ENCODE measurements around the gene CPXM2. TPM values are rescaled to one million over a fixed set of nuclear protein-coding genes. Genes with fewer than 3 reads are reported as not detected.

Gene CPXM2
- total RNA-seq, 1 donor from 2014 or later = 12.1 TPM

DNA sequence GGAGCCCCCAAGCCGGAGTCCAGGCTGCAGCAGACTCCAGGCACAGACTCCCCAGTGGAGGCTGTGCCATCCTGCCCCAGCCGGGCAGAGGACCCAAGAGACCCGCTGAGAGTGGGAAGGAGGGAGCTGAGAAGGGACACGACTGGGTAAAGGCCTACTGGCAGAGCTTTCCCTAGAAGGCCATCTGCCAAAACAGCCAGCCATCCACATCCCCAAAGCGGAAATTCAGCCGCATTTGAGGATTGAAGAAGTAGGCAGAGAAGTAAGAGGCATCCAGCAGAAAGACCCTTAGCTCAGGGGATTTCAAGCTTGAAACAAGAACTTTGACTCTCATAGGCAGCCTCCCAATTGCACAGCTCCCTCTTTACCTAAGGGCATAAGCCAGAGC lies 857 bp downstream of the CPXM2 start:
- H3K27me3 ChIP-seq (ENCODE audit: control insufficient read depth, insufficient read depth, low read length) = peaks cover 14% of the 10 kb centered on the region
- H3K4me3 ChIP-seq (ENCODE audit: low read depth, low read length) = no peak overlapping the region
- DNase-seq (ENCODE audit: low read depth) = no peak
- TF ChIP-seq, protein P1, sequence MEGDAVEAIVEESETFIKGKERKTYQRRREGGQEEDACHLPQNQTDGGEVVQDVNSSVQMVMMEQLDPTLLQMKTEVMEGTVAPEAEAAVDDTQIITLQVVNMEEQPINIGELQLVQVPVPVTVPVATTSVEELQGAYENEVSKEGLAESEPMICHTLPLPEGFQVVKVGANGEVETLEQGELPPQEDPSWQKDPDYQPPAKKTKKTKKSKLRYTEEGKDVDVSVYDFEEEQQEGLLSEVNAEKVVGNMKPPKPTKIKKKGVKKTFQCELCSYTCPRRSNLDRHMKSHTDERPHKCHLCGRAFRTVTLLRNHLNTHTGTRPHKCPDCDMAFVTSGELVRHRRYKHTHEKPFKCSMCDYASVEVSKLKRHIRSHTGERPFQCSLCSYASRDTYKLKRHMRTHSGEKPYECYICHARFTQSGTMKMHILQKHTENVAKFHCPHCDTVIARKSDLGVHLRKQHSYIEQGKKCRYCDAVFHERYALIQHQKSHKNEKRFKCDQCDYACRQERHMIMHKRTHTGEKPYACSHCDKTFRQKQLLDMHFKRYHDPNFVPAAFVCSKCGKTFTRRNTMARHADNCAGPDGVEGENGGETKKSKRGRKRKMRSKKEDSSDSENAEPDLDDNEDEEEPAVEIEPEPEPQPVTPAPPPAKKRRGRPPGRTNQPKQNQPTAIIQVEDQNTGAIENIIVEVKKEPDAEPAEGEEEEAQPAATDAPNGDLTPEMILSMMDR (IDR thresholded peaks at IDR 0.05; ENCODE audit: insufficient read depth, low read length, poor library complexity, severe bottlenecking) = no peak
- H3K36me3 ChIP-seq (ENCODE audit: control insufficient read depth, insufficient read depth, low read length) = no peaks in the 10 kb centered on the region

DNA sequence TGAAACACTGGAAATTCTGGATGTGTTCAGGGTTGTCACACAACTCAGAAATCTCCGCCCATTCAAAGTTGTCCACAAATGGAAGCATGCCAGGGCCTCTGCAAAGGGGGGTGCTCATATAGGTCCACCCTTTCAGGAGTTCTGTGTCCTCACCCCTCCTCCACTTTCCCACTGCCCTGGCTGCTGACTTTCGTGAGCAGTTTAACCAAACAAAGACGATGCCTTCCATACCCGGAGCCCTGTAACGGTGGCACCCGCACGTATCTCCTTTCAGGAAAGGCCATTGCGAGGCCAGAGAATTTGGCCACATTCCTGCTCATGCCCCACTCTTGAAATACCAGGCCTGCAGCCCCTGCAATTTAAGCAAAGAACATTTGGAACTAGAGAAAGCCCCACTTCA lies 1.4 kb downstream of the CPXM2 start:
- Histone ChIP-seq H3K4me3 (ENCODE audit: low read depth, low read length) (no peak overlapping the region), H3K27me3 (ENCODE audit: control insufficient read depth, insufficient read depth, low read length) (peaks cover 14% of the 10 kb centered on the region), H3K36me3 (ENCODE audit: control insufficient read depth, insufficient read depth, low read length) (no peaks in the 10 kb centered on the region)
- DNase-seq (ENCODE audit: low read depth) = no peak
- TF ChIP-seq, protein P1 (IDR thresholded peaks at IDR 0.05; ENCODE audit: insufficient read depth, low read length, poor library complexity, severe bottlenecking) = no peak

DNA sequence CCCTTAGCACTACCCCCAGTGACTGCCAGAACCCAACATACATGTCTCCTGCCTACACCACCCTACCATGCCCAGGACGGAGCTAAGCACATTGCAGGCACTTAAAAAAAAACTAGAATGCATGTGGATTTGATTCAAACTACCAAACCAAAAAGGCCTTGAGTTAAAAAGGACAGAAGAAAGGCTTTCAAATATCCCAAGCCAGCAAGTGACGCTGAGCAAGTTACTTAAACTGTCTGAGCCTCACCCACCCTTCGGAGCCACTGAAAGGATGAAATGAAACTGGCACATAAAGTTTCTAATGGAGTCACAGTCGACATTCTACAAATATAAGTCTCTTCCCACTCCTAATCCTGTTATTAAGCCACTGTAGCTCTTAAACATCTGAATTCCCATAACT lies 1.8 kb downstream of the CPXM2 start:
- Histone ChIP-seq H3K27me3 (ENCODE audit: control insufficient read depth, insufficient read depth, low read length) (peaks cover 14% of the 10 kb centered on the region), H3K4me3 (ENCODE audit: low read depth, low read length) (no peak overlapping the region), H3K36me3 (ENCODE audit: control insufficient read depth, insufficient read depth, low read length) (no peaks in the 10 kb centered on the region)
- no peak for DNase-seq (ENCODE audit: low read depth)
- TF ChIP-seq, protein P1 (IDR thresholded peaks at IDR 0.05; ENCODE audit: insufficient read depth, low read length, poor library complexity, severe bottlenecking) = no peak

DNA sequence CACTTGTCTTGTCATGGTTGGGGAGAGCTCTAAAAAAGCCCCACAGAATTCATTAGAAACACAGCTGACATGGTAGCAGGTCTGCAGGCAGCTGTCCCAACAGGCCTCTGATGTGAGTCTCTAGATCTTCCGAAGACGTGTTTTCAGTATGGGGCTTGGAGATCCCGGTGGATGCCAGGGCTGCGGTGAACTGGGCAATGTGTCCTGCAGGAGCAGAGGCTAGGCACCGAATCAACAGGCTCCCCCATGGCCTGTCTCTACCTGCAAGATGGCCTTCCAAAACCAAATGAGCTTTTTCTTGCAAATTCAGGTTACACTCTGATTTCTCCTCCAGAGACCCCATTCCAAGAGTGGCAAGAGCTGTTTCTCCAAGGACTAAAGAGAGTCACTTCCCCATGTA lies 2.9 kb downstream of the CPXM2 start:
- no peak overlapping the region for H3K4me3 ChIP-seq (ENCODE audit: low read depth, low read length)
- no peaks in the 10 kb centered on the region for H3K36me3 ChIP-seq (ENCODE audit: control insufficient read depth, insufficient read depth, low read length)
- peaks cover 14% of the 10 kb centered on the region for H3K27me3 ChIP-seq (ENCODE audit: control insufficient read depth, insufficient read depth, low read length)
- DNase-seq (ENCODE audit: low read depth) = no peak
- TF ChIP-seq, protein P1 (IDR thresholded peaks at IDR 0.05; ENCODE audit: insufficient read depth, low read length, poor library complexity, severe bottlenecking) = no peak

DNA sequence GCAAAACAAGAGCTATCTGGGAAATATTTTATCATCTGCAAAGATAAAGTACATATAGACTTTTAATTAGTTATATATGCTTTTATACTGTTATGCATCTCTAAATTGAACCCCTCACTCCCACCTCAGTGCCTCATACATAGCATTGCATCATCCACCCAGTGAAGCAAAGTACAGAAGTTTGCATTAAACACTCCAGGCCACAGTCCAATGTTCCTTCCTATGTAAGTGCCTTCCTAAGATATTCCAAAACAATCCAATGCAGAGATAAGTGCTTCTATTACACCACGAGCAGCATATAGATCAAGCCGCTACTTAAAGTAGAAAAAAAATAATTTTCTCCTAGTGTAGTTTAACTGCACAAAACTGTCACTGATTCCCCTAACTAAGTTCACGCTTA lies 3.4 kb downstream of the CPXM2 start:
- Histone ChIP-seq H3K36me3 (ENCODE audit: control insufficient read depth, insufficient read depth, low read length) (no peaks in the 10 kb centered on the region), H3K27me3 (ENCODE audit: control insufficient read depth, insufficient read depth, low read length) (peaks cover 14% of the 10 kb centered on the region), H3K4me3 (ENCODE audit: low read depth, low read length) (no peak overlapping the region)
- DNase-seq (ENCODE audit: low read depth) = no peak
- TF ChIP-seq, protein P1 (IDR thresholded peaks at IDR 0.05; ENCODE audit: insufficient read depth, low read length, poor library complexity, severe bottlenecking) = no peak

DNA sequence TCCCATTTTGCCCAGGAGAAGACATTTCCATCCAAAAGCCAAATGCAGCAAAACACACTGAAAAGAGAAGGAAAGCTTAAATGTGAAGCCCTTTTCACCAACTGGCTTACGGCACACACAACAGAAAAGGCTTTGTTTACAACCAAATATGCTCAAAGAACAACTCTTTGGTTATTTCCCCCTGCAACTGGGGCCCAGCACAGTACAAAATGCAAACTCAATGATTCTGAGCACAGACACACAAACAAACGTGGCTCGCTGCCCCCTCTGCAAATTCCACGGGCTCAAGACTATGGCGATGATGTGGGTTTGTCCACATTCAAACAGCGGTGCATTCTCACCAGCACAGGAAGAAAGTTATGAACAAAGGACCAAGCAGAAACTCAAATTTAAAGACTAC lies 5.3 kb downstream of the CPXM2 start:
- DNase-seq (ENCODE audit: low read depth) = no peak
- H3K4me3 ChIP-seq (ENCODE audit: low read depth, low read length) = no peak overlapping the region
- peaks cover 12% of the 10 kb centered on the region for H3K27me3 ChIP-seq (ENCODE audit: control insufficient read depth, insufficient read depth, low read length)
- H3K36me3 ChIP-seq (ENCODE audit: control insufficient read depth, insufficient read depth, low read length) = no peaks in the 10 kb centered on the region
- TF ChIP-seq, protein P1 (IDR thresholded peaks at IDR 0.05; ENCODE audit: insufficient read depth, low read length, poor library complexity, severe bottlenecking) = no peak

Data from kidney epithelial cell (primary cell).